NCI-H2081 (cell line): ENCODE measurements around the gene KRT80.
A peak's percentile ranks its signal among the peaks of the same experiment; 100 is the strongest.

Experiments used
- DNase-seq, 2 experiments: peaks; one replicate each; lab custom pipeline; 2025; lab: John Stamatoyannopoulos, UW

The KRT80 gene

GRCh38 chr12:52179396-52179973 lies 12.3 kb downstream of the KRT80 start:
- DNase-seq, result no peak

- DNase-seq, result no peak
Observed at GRCh38 chr12:52178984-52179383, 12.8 kb downstream of the KRT80 start.

- no peak for DNase-seq
Observed at GRCh38 chr12:52178443-52178842, 13.4 kb downstream of the KRT80 start.

GRCh38 chr12:52175371-52176350 lies 16.2 kb downstream of the KRT80 start:
- peak; percentile 62 to 75 for DNase-seq

GRCh38 chr12:52173526-52173925 lies 18.3 kb downstream of the KRT80 start:
- no peak for DNase-seq

- DNase-seq, result no peak
Observed at GRCh38 chr12:52172956-52173355, 18.9 kb downstream of the KRT80 start.

GRCh38 chr12:52171950-52172512 lies 19.8 kb downstream of the KRT80 start:
- DNase-seq, result peak in 1 of 2 experiments; percentile 52

GRCh38 chr12:52170827-52171226 lies 21.0 kb downstream of the KRT80 start:
- DNase-seq, result no peak

GRCh38 chr12:52169886-52170285 lies 21.9 kb downstream of the KRT80 start:
- no peak for DNase-seq

GRCh38 chr12:52168019-52168717 lies 23.6 kb downstream of the KRT80 start:
- DNase-seq, result no peak

GRCh38 chr12:52167526-52167925 lies 24.3 kb downstream of the KRT80 start:
- DNase-seq, result no peak

GRCh38 chr12:52166672-52167071 lies 25.1 kb downstream of the KRT80 start:
- no peak for DNase-seq

GRCh38 chr12:52165096-52165855 lies 26.5 kb downstream of the KRT80 start:
- no peak for DNase-seq

- peak; percentile 18 to 48 for DNase-seq
Observed at GRCh38 chr12:52164624-52165023, 27.2 kb downstream of the KRT80 start.

- no peak for DNase-seq
Observed at GRCh38 chr12:52162981-52163380, 28.8 kb downstream of the KRT80 start.

GRCh38 chr12:52160200-52160599 lies 31.6 kb downstream of the KRT80 start:
- no peak for DNase-seq

GRCh38 chr12:52157566-52158150 lies 34.2 kb downstream of the KRT80 start:
- no peak for DNase-seq

- DNase-seq, result peak; percentile 72 to 79
Observed at GRCh38 chr12:52156757-52157565, 34.9 kb downstream of the KRT80 start.

GRCh38 chr12:52156311-52156710 lies 35.5 kb downstream of the KRT80 start:
- DNase-seq, result no peak
